Small intestine (tissue), 7 donors: Measurements from ENCODE around the gene EIF2AK3. TPM values are rescaled to one million over a fixed set of nuclear protein-coding genes. Genes with fewer than 3 reads are reported as not detected.
A peak's percentile ranks its signal among the peaks of the same experiment; 100 is the strongest.
"Not testable (repeated sequence)": the region's sequence is repeated elsewhere in the genome, so short reads cannot be mapped to it uniquely, and the experiment has no call there.

Experiments
- DNase-seq, 2 donors: peaks; one replicate each; pipeline versions ENCODE4 v3.0.0 to v3.0.0-alpha.2; 2013
- FAIRE-seq: peaks from 2 replicates; lab custom pipeline; 2012; peaks lifted over from hg19 to GRCh38; lab: Jason Lieb, UNC
- H3K27ac ChIP-seq, 3 donors: one replicate each; pipeline ENCODE4 v1.5.1; 2013; ENCODE audit warnings: low read length in 2 of 3, mild to moderate bottlenecking in 2 of 3, control low read depth in 1 of 3, inconsistent platforms in 1 of 3, low read depth in 1 of 3, moderate library complexity in 1 of 3
- H3K27me3 ChIP-seq, 3 donors: one replicate each; pipeline ENCODE4 v1.6.1; 2013; ENCODE audit warnings: low read length in 3 of 3, inconsistent platforms in 1 of 3; ENCODE audit not compliant: control insufficient read depth in 3 of 3, insufficient read depth in 3 of 3
- H3K36me3 ChIP-seq, 3 donors: one replicate each; pipeline ENCODE4 v1.6.1; 2013; ENCODE audit warnings: low read length in 3 of 3, inconsistent platforms in 1 of 3, low read depth in 1 of 3, mild to moderate bottlenecking in 1 of 3, moderate library complexity in 1 of 3; ENCODE audit not compliant: control insufficient read depth in 3 of 3, insufficient read depth in 2 of 3
- H3K4me1 ChIP-seq, 3 donors: one replicate each; pipeline ENCODE4 v1.6.1; 2013; ENCODE audit warnings: low read length in 2 of 3, inconsistent platforms in 1 of 3, low read depth in 1 of 3, mild to moderate bottlenecking in 1 of 3, moderate library complexity in 1 of 3; ENCODE audit not compliant: control insufficient read depth in 3 of 3, insufficient read depth in 2 of 3
- H3K4me3 ChIP-seq, 3 donors: one replicate each; pipeline ENCODE4 v1.5.1; 2013; ENCODE audit warnings: low read length in 3 of 3, control low read depth in 1 of 3, inconsistent platforms in 1 of 3, low read depth in 1 of 3, mild to moderate bottlenecking in 1 of 3, moderate library complexity in 1 of 3
- H3K9me3 ChIP-seq, 2 donors: one replicate each; pipeline ENCODE4 v1.6.1; 2013; ENCODE audit warnings: low read depth in 1 of 2, low read length in 1 of 2; ENCODE audit not compliant: control insufficient read depth in 2 of 2, insufficient read depth in 1 of 2
- WGBS, 3 donors: extraction: QIAGEN DNeasy Blood & Tissue Kit; methylation state at CpG; one replicate each; pipeline ENCODE4 v1.1.7; 2013; 5-methylcytosine and 5-hydroxymethylcytosine counted together
- polyA plus RNA-seq, 4 donors: library from polyadenylated mRNA; stranded (reverse) in 3 of 4; unstranded in 1 of 4; fragments of 200-250 nt in 3 of 4; fragments of 120-200 nt in 1 of 4; gene quantifications; one replicate each; pipeline versions ENCODE4 v1.2.1 to v1.2.3, GENCODE V29; 2013
- donor health status: healthy with polysubstance abuse.
- donor health status: control.
- donor health status: control.
- donor health status: Bipolar disorder and iron deficiency.
- donor health status: healthy.

The EIF2AK3 gene
- polyA plus RNA-seq, 4 donors: 2.7 to 16.9 (median 5.4) TPM

DNA sequence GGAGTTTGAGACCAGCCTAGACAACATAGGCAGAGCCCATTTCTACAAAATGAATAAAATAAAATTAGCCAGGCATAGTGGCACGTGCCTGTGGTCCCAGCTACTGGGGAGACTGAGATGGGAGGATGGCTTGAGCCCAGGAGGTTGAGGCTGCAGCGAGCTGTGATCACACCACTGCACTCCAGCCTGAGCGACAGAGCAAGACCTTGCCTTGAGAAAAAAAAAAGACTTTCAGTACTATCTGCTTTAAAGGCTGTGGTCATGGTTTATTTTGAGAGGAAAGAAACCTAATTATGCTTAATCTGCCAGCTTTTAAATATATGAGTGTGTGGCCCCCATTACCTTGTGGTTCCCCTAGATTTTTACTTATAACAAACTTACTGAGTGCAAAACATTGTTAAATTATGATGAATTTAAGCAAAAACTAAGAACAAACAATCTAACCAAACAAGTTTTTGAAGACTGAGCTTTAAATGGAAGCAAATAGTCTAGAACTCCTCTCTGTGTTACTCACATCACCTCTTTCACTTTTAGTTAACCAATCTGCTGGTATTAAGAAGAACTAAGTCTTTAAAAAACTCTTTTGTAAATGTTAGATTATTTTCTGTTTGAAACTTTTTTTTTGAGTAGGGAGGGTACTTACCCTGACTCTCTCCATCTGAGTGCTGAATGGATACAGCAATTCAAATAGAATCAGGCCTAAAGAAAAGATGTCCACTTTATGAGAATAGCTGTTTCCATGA, 65.4 kb downstream of the EIF2AK3 start:
- Histone ChIP-seq H3K27ac (no peak overlapping the region), H3K36me3 (peaks cover 7 to 11% (median 11%) of the 10 kb centered on the region in 3 donors), H3K4me1 (no peaks in the 10 kb centered on the region), H3K27me3 (no peaks in the 10 kb centered on the region), H3K4me3 (no peak overlapping the region), H3K9me3 (no peaks in the 10 kb centered on the region)
- FAIRE-seq (no peak), DNase-seq (no peak)
- WGBS, 3 donors: 75 to 92% (median 86%) methylated on average over 3 of the region's 3 CpGs

DNA sequence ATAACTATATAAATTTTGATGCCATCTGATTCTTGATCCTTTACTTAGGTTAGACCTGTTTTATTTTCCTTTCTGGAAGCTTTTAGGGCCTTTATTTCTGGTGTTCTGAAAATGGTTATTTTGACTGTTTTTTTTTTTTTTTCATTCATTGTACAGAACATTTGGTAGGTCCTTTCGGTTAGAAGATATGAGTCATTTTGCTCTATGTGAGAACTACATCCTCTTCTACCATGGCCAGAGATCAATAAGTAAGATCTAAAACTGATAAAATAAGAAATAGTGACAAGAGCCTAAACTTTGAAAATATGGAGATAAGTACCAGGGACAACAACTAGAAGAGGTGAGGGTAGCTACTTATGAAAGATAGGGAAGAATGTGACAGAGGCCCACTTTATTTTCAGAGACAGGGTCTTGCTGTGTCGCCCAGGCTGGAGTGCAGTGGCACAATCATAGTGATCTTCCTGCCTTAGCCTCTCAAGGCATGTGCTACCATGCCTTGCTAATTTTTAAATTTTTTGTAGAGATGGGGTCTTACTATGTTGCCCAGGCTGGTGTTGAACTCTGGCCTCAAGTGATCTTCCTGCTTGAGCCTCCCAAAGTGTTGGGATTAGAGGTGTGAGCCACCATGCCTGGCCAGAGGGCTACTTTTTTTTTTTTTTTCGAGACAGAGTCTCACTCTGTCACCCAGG, 66.5 kb downstream of the EIF2AK3 start:
- 84 to 89% (median 85%) methylated on average over 3 of the region's 3 CpGs for WGBS, 3 donors
- H3K36me3 ChIP-seq: peaks cover 5 to 14% (median 14%) of the 10 kb centered on the region in 3 donors
- H3K27me3 ChIP-seq: no peaks in the 10 kb centered on the region
- H3K4me3 ChIP-seq: no peak overlapping the region
- DNase-seq: no peak
- H3K9me3 ChIP-seq: no peaks in the 10 kb centered on the region
- no peaks in the 10 kb centered on the region for H3K4me1 ChIP-seq
- FAIRE-seq: no peak
- no peak overlapping the region for H3K27ac ChIP-seq

- FAIRE-seq (no peak), DNase-seq (no peak)
- Histone ChIP-seq H3K27ac (no peak overlapping the region), H3K4me1 (no peaks in the 10 kb centered on the region), H3K27me3 (no peaks in the 10 kb centered on the region), H3K36me3 (peaks cover 5 to 15% (median 12%) of the 10 kb centered on the region in 3 donors), H3K9me3 (no peaks in the 10 kb centered on the region), H3K4me3 (no peak overlapping the region)
- WGBS, 3 donors: 97 to 100% (median 99%) methylated on average over 1 of the region's 1 CpG
Observed at GRCh38 chr2:88557290-88557689, 70.0 kb downstream of the EIF2AK3 start.

- Histone ChIP-seq H3K27ac (no peak overlapping the region), H3K4me3 (no peak overlapping the region), H3K27me3 (no peaks in the 10 kb centered on the region), H3K9me3 (no peaks in the 10 kb centered on the region), H3K36me3 (peaks cover 5 to 11% (median 8%) of the 10 kb centered on the region in 3 donors), H3K4me1 (no peaks in the 10 kb centered on the region)
- DNase-seq: no peak
- WGBS, 3 donors: 76 to 89% (median 87%) methylated on average over 7 of the region's 7 CpGs
- no peak for FAIRE-seq
Observed at GRCh38 chr2:88556026-88556425, 71.2 kb downstream of the EIF2AK3 start.

- H3K4me1 ChIP-seq: no peaks in the 10 kb centered on the region
- peaks cover 5 to 8% (median 8%) of the 10 kb centered on the region in 3 donors for H3K36me3 ChIP-seq
- DNase-seq (no peak), FAIRE-seq (no peak)
- H3K27ac ChIP-seq: no peak overlapping the region
- H3K4me3 ChIP-seq: no peak overlapping the region
- WGBS, 3 donors: 86 to 94% (median 92%) methylated on average over 5 of the region's 5 CpGs
- H3K27me3 ChIP-seq: peaks cover 0 to 10% (median 5%) of the 10 kb centered on the region in 3 donors
- no peaks in the 10 kb centered on the region for H3K9me3 ChIP-seq
Observed at GRCh38 chr2:88554189-88554588, 73.1 kb downstream of the EIF2AK3 start.

DNA sequence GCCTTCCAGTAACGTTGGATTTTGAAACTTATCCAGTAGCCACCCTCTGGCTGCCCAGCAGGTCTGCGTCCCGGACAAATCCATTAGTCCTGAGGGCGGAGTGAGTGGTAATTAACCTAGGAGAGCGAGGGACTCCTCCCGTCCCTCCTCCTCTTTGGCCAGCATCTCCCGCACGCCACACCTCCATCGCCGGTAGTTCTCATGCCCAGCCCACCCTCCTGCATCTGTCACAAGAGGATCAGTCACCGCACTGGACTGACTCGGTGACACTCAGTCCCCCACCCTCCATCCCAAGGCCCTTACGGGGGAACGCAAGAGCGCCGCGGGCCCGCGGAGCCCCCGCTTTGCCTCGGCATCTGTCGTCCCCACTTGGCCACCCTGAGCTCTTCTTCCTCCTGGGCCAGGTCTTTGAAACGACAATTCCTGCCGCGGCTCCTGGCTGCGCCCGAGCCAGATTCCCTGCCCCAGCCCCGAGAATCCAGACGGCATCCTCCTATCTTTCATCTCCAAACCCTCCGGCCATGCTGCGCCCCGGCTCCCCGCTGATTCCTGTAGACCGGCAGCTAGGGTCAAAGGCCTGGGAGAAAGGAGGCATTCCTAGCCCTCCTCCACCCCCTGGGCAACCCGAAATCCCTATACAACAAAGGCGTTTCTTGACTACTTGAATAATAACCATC, 77.5 kb downstream of the EIF2AK3 start:
- 10 to 33% (median 21%) methylated on average over 36 of the region's 36 CpGs for WGBS, 3 donors
- FAIRE-seq (no peak), DNase-seq (no peak)
- Histone ChIP-seq H3K36me3 (peaks cover 0 to 3% (median 0%) of the 10 kb centered on the region in 3 donors), H3K4me1 (no peaks in the 10 kb centered on the region), H3K9me3 (no peaks in the 10 kb centered on the region), H3K4me3 (no peak overlapping the region), H3K27ac (no peak overlapping the region), H3K27me3 (peaks cover 0 to 10% (median 5%) of the 10 kb centered on the region in 3 donors)

GRCh38 chr2:88546291-88546690, 81.0 kb downstream of the EIF2AK3 start:
- DNase-seq, H3K36me3 ChIP-seq, FAIRE-seq, H3K4me3 ChIP-seq, H3K9me3 ChIP-seq, H3K27me3 ChIP-seq, H3K4me1 ChIP-seq, H3K27ac ChIP-seq: not testable (repeated sequence)
- WGBS, 3 donors: 81 to 89% (median 82%) methylated on average over 4 of the region's 4 CpGs

DNA sequence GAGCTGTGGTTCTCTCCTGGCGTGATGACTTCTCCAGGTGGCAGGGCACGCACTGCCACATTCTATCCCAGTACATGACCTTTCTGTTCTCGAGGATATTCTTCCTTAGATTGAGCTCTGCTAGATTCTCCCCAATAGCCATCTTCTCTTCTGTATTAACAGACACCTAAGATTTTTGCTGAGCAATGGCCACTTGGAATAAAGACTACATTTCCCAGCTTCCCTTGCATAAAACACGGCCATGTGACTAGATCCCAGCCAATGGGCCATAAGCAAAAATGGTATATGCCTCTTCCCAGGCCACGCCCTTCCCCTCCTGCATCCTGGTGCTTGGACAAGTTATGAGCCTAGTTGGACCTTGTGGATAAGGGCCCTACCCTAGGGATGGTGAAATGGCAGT, 82.1 kb downstream of the EIF2AK3 start:
- Histone ChIP-seq H3K27ac (no peak overlapping the region), H3K4me1 (no peaks in the 10 kb centered on the region), H3K27me3 (peaks cover 0 to 9% (median 5%) of the 10 kb centered on the region in 3 donors), H3K4me3 (no peak overlapping the region), H3K9me3 (no peaks in the 10 kb centered on the region), H3K36me3 (no peaks in the 10 kb centered on the region)
- 81 to 85% (median 82%) methylated on average over 5 of the region's 5 CpGs for WGBS, 3 donors
- DNase-seq (peak in 1 of 2 donors; percentile 24), FAIRE-seq (no peak)
